ENCODE results near the gene B4GALNT4.

GRCh38 chr11:335779-336658 lies 33.3 kb upstream of the B4GALNT4 start:
- TF ChIP-seq CTCF (conservative IDR thresholded peaks at IDR 0.05; ENCODE audit: low read depth, low read length) (no peak), POLR2A (IDR thresholded peaks at IDR 0.05; ENCODE audit: low read depth, low read length) (no peak), MXI1 (IDR thresholded peaks at IDR 0.05; ENCODE audit: borderline replicate concordance, low read depth, low read length) (no peak), BHLHE40 (IDR thresholded peaks at IDR 0.05; ENCODE audit: low read depth, low read length) (no peak), RAD21 (IDR thresholded peaks at IDR 0.05; ENCODE audit: low read length) (no peak), USF2 (IDR thresholded peaks at IDR 0.05; ENCODE audit: low read depth, low read length) (no peak), FOS (IDR thresholded peaks at IDR 0.05; ENCODE audit: low read depth, low read length) (no peak), CEBPB (IDR thresholded peaks at IDR 0.05; ENCODE audit: low read depth, low read length) (no peak), CHD1 (IDR thresholded peaks at IDR 0.05; ENCODE audit: low read depth, low read length) (no peak), RFX5 (IDR thresholded peaks at IDR 0.05; ENCODE audit: low read depth, low read length) (no peak)
